ENCODE results near the gene NAALADL2.

DNA sequence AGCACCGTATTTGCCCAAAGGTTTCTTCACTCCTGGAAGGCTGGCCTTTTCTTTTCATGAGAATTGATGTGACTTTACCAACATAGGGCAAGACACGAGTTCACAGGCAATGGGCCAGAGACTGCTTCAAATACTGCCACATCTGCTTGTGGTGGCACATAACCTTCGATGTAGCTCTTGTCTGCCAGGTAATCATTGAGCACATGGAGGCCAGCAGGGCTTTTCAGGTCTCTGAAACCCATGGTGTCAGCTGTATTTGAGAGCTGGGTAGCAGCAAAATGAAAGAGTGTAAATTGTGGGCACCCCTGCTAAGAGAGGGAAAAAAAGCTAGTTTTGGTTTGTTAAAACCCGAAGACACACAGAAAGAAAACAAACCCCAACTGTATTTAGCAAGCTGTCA is 200.7 kb downstream of the NAALADL2 start:
- TF ChIP-seq POLR2AphosphoS5 (IDR thresholded peaks at IDR 0.05; ENCODE audit: borderline replicate concordance, low read depth, low read length) (no peak), EZH2 (IDR thresholded peaks at IDR 0.05) (no peak), FOXP2 (optimal IDR thresholded peaks at IDR 0.05; ENCODE audit: control extremely low read depth, extremely low read length, insufficient read depth) (no peak)
